OCI-LY1 (cell line): ENCODE data around the gene HYCC2.

Experiments used
- H2AFZ ChIP-seq: fragments of 200-600 bp; sonication (generic), shearing (Covaris generic); 2 replicates; pipeline ENCODE4 v1.6.0; 2014; ENCODE audit warnings: antibody characterized with exemption, mild to moderate bottlenecking, low read length
- H3F3A ChIP-seq: fragments of 200-600 bp; sonication (generic), shearing (Covaris generic); 2 replicates; pipeline ENCODE4 v1.6.0; 2014; ENCODE audit warnings: mild to moderate bottlenecking, antibody characterized with exemption, low read length, moderate library complexity; ENCODE audit not compliant: insufficient read depth
- H3K27ac ChIP-seq: fragments of 200-600 bp; sonication (generic); 2 replicates; pipeline ENCODE4 v1.5.1; 2014; ENCODE audit warnings: low read length, mixed run types, mild to moderate bottlenecking, low read depth; ENCODE audit not compliant: poor library complexity, severe bottlenecking
- H3K27me3 ChIP-seq: fragments of 200-600 bp; sonication (generic); 2 replicates; pipeline ENCODE4 v1.6.0; 2014; ENCODE audit warnings: antibody characterized with exemption, mild to moderate bottlenecking, low read length, moderate library complexity; ENCODE audit not compliant: insufficient read depth
- H3K36me3 ChIP-seq: fragments of 200-600 bp; sonication (generic); 2 replicates; pipeline ENCODE4 v1.6.1; 2014; ENCODE audit warnings: mild to moderate bottlenecking, antibody characterized with exemption, low read length, moderate library complexity, mixed read lengths; ENCODE audit not compliant: insufficient read depth
- H3K4me1 ChIP-seq: fragments of 200-600 bp; sonication (generic); 2 replicates; pipeline ENCODE4 v1.5.1; 2014; ENCODE audit warnings: mild to moderate bottlenecking, low read length, moderate library complexity; ENCODE audit not compliant: insufficient read depth, severe bottlenecking
- H3K4me2 ChIP-seq: fragments of 200-600 bp; sonication (generic), shearing (Covaris generic); 2 replicates; pipeline ENCODE4 v1.6.1; 2014; ENCODE audit warnings: low read length
- H3K4me3 ChIP-seq: fragments of 200-600 bp; sonication (generic); 2 replicates; pipeline ENCODE4 v1.5.1; 2014; ENCODE audit warnings: low read length, low read depth, mild to moderate bottlenecking, mixed read lengths; ENCODE audit not compliant: poor library complexity, severe bottlenecking
- H3K79me2 ChIP-seq: fragments of 200-600 bp; shearing (Covaris generic); 2 replicates; pipeline ENCODE4 v1.6.1; 2016; ENCODE audit warnings: mixed run types, low read length, mixed read lengths; ENCODE audit not compliant: insufficient read depth
- H3K9ac ChIP-seq: fragments of 200-600 bp; sonication (generic), shearing (Covaris generic); 2 replicates; pipeline ENCODE4 v1.6.1; 2014; ENCODE audit warnings: mild to moderate bottlenecking, low read length, mixed read lengths
- H3K9me2 ChIP-seq: fragments of 200-600 bp; sonication (generic), shearing (Covaris generic); 2 replicates; pipeline ENCODE4 v1.6.1; 2014; ENCODE audit warnings: low read depth, mild to moderate bottlenecking, low read length, mixed read lengths
- H3K9me3 ChIP-seq: fragments of 200-600 bp; shearing (Covaris generic); 2 replicates; pipeline ENCODE4 v1.6.1; 2014; ENCODE audit warnings: low read length, mixed read lengths
- H4K20me1 ChIP-seq: fragments of 200-600 bp; sonication (generic), shearing (Covaris generic); 2 replicates; pipeline ENCODE4 v1.6.0; 2016; ENCODE audit warnings: mild to moderate bottlenecking, low read length; ENCODE audit not compliant: insufficient read depth
- EZH2 ChIP-seq: fragments of 200-600 bp; sonication (generic), shearing (Covaris generic); IDR thresholded peaks from 2 replicates; pipeline ENCODE4 v1.8.0; 2017; ENCODE audit warnings: borderline replicate concordance, mixed run types, mild to moderate bottlenecking, antibody characterized with exemption, low read length, moderate library complexity, mixed read lengths
- TF ChIP-seq, protein P1 (sequence below): fragments of 200-600 bp; sonication (generic), shearing (Covaris generic); IDR thresholded peaks from 2 replicates; pipeline ENCODE4 v1.5.1; 2017; ENCODE audit warnings: mild to moderate bottlenecking, antibody characterized with exemption, low read length, moderate library complexity, mixed read lengths

HYCC2 gene

DNA sequence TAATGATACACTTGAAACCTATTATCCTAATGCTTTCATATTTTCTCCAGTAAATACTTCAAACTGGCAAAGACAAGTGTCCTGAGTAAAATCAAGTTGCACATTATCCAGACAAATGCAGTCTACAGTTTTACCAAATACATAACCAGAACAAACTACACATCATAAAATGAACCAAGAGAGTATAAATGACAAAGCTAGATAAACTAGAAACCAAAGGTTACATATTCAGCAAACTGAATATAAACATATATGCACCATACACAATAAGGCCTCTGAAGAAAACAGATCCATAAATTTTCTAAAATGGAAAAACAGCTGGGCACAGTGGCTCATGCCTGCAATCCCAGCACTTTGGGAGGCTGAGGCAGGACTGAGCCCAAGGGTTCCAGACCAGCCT, 47.0 kb downstream of the HYCC2 start:
- no peaks in the 10 kb centered on the region for H3K9me2 ChIP-seq
- no peaks in the 10 kb centered on the region for H3K4me1 ChIP-seq
- peaks cover 5% of the 10 kb centered on the region; the same call in 1 of the 2 replicates for H3K79me2 ChIP-seq
- H3K36me3 ChIP-seq = peaks cover 25% of the 10 kb centered on the region
- no peak overlapping the region for H3K9ac ChIP-seq
- no peaks in the 10 kb centered on the region for H3K9me3 ChIP-seq
- TF ChIP-seq EZH2 = no peak
- TF ChIP-seq, protein P1, sequence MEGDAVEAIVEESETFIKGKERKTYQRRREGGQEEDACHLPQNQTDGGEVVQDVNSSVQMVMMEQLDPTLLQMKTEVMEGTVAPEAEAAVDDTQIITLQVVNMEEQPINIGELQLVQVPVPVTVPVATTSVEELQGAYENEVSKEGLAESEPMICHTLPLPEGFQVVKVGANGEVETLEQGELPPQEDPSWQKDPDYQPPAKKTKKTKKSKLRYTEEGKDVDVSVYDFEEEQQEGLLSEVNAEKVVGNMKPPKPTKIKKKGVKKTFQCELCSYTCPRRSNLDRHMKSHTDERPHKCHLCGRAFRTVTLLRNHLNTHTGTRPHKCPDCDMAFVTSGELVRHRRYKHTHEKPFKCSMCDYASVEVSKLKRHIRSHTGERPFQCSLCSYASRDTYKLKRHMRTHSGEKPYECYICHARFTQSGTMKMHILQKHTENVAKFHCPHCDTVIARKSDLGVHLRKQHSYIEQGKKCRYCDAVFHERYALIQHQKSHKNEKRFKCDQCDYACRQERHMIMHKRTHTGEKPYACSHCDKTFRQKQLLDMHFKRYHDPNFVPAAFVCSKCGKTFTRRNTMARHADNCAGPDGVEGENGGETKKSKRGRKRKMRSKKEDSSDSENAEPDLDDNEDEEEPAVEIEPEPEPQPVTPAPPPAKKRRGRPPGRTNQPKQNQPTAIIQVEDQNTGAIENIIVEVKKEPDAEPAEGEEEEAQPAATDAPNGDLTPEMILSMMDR = no peak
- H3K27ac ChIP-seq = no peak overlapping the region
- no peaks in the 10 kb centered on the region for H4K20me1 ChIP-seq
- H3F3A ChIP-seq = no peaks in the 10 kb centered on the region
- no peak overlapping the region for H2AFZ ChIP-seq
- no peak overlapping the region for H3K4me3 ChIP-seq
- H3K27me3 ChIP-seq = no peaks in the 10 kb centered on the region
- no peak overlapping the region for H3K4me2 ChIP-seq

DNA sequence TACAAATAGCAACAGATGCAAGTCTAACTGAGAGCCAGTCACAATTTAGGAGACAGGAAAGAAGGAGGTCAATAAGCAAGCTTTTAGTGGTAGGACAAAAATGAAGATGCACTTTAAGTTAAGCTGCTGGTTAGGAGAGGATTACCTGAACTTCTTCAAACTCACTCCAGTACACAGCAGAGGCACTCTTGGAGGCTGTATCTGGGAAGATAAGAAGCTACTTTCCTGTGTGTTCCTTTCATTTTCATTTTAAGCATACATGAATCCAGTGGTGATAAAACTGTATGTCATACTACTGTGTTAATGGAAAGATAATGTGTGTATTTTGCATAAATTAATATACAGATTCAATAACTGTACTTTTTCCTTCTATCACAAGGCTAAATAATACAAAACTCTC, 49.6 kb downstream of the HYCC2 start:
- Histone ChIP-seq H2AFZ (no peak overlapping the region), H3K4me3 (no peak overlapping the region), H3K9ac (no peak overlapping the region), H3K4me2 (no peak overlapping the region), H3K9me3 (no peaks in the 10 kb centered on the region), H3K79me2 (peaks cover 5% of the 10 kb centered on the region; the same call in 1 of the 2 replicates), H3K4me1 (no peaks in the 10 kb centered on the region), H3K9me2 (no peaks in the 10 kb centered on the region), H4K20me1 (no peaks in the 10 kb centered on the region), H3K36me3 (peaks cover 31% of the 10 kb centered on the region), H3K27me3 (no peaks in the 10 kb centered on the region), H3F3A (no peaks in the 10 kb centered on the region), H3K27ac (no peak overlapping the region)
- TF ChIP-seq EZH2 = no peak
- TF ChIP-seq, protein P1 = no peak
